NCI-H2196 treated with DMSO at 0.1 percent for 48 hours (cell line): Measurements from ENCODE around the gene ZNF311.
"Not testable (repeated sequence)": the region's sequence is repeated elsewhere in the genome, so short reads cannot be mapped to it uniquely, and the experiment has no call there.

Experiments
- DNase-seq: peaks from one replicate; lab custom pipeline; 2025; ENCODE audit not compliant: unreplicated experiment; lab: John Stamatoyannopoulos, UW

ZNF311 gene

DNA sequence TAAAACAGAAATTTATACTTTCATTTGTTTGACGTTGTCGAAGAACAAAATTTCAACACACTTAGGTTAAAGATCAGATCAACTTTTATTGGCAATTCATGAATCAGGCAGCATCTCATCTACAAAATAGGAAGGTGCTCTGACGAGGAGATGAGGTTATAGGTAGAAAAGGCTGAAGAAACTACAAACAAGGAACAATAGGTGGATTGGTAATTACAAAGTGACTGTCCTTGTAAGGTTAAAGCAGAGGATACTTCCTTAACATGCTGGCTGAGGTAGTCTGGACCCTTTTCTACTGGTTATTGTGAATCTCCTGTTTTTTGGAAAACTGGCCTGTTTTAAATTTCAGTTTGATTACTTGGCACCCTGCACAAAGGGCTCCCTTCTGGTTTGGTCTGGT is 48.8 kb downstream of the ZNF311 start:
- no peak for DNase-seq

DNA sequence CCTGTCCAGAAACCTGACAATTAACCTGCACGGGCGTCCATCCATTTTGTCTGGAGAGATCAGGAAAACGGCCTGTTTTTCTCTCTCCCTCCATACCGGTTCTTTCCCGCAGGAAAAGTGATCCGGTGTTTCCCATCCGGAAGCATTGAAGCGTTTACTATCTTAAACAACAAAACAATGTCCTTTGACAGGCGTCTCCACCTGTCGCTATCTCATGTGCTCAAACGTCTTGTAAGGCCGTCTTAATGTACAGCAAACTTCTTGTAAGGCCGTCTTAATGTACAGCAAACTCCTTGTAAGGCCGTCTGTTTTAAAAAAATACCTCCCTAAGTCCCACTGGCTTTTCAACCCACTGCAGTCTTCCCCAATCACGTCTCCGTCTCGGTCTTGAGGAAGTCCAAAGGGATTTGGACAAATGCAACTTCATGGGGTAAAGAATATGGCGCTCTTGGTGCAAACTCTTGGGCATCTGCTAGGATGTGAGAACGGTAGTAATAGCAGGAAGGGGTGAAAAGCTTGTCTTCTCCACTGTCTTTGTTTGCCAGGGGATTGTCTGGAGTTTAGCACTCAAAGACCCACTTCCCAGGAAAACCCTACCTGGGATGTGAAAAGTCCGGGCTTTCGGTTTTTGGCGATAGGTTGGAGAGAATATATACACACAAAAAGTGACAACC is 51.4 kb downstream of the ZNF311 start:
- no peak for DNase-seq

- DNase-seq, result no peak
Measured at GRCh38 chr6:28953039-28953584, 52.0 kb downstream of the ZNF311 start.

GRCh38 chr6:28949656-28950195 is 55.4 kb downstream of the ZNF311 start:
- not testable (repeated sequence) for DNase-seq

DNA sequence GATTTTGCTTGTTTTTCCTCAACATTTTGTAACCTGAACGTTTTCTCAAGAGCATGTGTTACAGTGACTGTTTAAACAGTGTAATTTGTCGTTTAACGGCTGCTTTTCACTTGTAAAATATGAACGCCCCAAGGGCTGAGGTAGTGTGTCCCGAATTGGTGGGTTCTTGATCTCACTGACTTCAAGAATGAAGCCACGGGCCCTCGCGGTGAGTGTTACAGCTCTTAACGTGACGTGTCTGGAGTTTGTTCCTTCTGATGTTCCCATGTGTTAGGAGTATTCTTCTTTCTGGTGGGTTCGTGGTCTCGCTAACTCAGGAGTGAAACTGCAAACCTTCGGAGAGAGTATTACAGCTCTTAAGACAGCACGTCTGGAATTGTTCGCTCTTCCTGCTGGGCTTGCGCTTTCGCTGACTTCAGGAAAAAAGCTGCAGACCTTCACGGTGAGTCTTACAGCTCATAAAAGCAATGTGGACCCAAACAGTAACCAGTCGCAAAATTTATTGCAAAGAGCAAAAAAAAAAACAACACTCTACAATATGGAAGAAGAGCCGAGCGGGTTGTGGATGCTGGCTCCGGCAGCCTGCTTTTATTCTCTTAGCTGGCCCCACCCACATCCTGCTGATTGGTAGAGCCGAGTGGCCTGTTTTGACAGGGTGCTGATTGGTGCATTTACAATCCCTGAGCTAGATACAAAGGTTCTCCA is 56.2 kb downstream of the ZNF311 start:
- DNase-seq, result no peak

DNA sequence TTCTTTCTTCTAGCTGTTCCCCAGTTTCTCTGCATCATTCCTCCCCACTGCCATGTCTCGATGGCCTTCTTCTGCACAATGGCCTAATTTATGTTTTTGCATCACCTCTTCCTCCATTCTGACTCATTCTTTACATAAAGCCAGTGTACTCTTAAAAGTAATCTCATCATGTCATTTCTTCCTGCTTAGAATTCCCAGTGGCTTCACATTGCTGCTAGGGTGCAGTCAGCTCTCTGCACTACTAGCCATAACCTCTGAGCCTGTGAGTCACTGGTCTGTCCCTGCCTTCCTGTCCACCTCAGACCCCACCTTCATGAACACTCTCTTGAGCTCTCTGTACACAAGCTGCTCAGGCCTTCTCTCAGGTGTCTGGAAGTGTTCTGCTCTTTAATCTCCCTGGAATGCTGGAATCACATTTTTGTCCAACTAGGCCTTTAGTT is 57.3 kb downstream of the ZNF311 start:
- no peak for DNase-seq

DNA sequence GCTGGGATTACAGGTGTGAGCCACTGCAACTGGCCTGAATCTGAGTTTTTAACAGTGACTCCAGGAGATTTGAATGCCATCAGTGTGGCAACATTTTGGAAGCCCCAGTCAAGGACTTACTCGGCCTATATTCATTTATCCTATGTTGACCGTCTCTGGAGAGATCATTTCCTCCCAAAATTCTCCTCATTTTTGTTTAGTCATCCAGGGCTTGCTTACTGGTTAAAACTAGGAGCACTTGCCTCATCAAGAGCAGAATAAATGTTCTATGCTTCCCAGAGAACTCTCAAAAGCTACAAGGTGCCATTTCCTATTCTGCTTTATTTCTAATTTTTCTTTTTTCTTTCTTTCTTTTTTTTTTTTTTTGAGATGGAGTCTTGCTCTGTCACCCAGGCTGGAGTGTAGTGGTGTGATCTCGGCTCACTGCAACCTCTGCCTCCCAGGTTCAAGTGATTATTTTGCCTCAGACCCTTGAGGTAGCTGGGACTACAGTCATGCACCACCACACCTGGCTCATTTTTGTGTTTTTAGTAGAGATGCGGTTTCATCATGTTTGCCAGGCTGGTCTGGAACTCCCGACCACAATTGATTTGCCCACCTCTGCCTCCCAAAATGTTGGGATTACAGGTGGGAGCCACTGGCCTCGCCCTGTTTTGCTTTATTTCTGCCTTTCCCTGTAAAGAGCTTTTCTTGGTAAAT is 57.9 kb downstream of the ZNF311 start:
- DNase-seq, result no peak

DNA sequence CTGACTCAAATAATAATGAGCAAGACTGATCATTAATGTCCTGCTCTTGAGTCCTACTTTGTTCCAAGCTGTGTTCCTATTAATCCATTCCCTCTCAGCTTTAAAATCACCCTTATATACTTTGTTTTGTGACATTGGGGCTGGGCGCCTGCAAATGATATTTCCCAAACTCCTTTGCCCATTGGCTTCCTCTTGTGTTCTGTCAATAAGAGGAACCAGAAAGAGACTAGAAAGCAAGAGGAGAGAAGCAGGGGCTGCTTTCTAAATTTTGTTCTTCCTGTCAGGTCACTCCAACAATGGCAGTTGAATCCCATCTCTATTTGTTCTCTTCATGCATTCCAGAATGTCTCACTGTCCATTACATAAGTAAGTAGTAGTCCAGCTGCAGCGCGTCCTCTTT is 59.8 kb downstream of the ZNF311 start:
- DNase-seq, result no peak
